ENCODE data around the gene CMTM2.
"Not testable (repeated sequence)": the region's sequence is repeated elsewhere in the genome, so short reads cannot be mapped to it uniquely, and the experiment has no call there.

The CMTM2 gene

GRCh38 chr16:66610111-66610820 lies 31.0 kb downstream of the CMTM2 start:
- DNase-seq = no peak

- DNase-seq = not testable (repeated sequence)
Observed at GRCh38 chr16:66611911-66612310, 32.6 kb downstream of the CMTM2 start.

DNA sequence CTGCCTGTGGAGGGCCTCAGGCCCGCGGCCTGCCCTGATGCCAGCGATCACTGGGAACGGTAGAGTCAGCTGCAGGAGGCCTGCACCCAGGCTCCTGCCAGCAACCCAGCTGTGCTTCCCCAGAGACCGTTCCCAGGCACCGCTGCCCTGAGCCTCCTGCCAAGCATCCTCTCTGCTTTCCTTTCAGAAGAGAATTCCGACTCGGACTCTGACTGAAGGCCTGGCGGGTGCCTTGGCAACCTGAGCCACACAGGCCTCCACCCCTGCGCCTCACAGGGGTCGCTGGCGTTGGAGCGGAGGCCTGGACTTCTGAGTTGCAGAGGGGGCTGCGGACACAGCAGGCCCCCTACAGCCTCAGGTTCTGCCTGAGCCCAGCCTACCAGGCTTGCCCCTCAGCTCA lies 33.2 kb downstream of the CMTM2 start:
- DNase-seq = no peak

DNA sequence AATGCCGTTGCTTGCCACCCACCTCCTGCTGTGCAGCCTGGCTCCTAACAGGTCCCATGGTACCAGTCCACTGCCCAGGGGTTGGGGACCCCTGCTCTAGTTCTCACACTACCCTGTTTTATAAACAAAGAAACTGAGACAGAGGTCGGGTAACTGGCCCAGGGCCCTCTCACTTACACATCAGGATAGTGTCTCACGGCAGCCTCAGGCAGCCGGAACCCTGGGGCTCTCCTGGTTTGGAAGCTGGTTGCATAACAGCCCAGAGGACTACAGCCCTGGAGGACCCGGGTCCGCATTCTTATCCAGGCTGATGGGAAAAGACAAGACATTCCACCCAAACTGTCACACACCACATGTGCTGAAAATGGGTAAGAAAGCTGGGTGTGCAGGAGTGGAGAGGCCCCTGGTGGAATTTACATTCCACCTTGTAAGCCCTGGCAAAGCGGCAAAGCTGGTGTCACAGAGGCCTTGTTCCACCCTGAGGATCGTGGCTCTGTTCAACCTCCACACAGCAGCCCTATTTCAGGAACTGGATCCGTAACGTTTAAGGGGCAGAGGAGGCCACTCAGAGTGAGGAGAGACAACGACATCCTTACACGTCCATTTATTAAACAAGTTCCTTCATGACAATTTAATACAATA lies 35.0 kb downstream of the CMTM2 start:
- no peak for DNase-seq

GRCh38 chr16:66616169-66616568 lies 36.9 kb downstream of the CMTM2 start:
- DNase-seq = no peak

DNA sequence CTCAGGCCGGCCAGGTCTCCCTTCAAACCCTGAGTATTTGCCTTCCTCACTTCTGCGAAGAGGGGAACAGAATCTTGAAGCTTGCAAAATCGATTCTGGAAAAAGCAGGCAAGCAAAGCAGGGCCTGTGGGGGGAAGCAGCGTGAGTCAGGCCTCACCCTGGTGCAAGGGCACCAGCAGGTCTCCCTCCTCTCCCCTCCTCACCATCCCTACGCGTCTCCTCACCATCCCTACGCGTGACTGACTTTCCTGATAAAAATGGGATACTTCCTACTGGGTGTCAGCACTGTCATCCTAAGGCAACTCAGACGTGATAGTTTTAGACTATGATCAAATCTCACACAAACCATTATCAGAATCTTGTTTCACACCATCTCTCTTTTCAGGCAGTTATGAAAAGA lies 37.3 kb downstream of the CMTM2 start:
- DNase-seq = no peak

DNA sequence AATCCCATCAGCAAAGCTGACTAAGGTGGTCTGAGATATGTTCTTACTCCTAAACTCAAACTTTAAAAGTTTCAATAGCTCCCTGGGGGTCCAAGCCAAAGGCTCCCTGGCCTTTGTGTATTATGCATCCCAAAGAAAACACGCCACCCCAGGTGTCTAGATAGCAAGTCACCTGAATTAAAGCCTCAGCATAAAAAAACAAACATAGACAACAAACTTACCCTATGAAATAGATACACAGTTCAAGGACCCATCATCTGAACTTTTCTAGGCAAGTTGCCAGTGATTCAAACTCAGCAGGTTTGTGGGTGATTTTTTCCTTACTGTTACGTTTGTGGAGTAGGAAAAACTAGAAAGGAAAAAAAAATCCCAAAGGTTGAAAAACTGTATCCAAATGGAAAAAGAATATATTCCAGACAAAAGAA lies 37.8 kb downstream of the CMTM2 start:
- DNase-seq = no peak

GRCh38 chr16:66617728-66618127 lies 38.5 kb downstream of the CMTM2 start:
- DNase-seq = no peak

GRCh38 chr16:66618588-66619375 lies 39.5 kb downstream of the CMTM2 start:
- no peak for DNase-seq

DNA sequence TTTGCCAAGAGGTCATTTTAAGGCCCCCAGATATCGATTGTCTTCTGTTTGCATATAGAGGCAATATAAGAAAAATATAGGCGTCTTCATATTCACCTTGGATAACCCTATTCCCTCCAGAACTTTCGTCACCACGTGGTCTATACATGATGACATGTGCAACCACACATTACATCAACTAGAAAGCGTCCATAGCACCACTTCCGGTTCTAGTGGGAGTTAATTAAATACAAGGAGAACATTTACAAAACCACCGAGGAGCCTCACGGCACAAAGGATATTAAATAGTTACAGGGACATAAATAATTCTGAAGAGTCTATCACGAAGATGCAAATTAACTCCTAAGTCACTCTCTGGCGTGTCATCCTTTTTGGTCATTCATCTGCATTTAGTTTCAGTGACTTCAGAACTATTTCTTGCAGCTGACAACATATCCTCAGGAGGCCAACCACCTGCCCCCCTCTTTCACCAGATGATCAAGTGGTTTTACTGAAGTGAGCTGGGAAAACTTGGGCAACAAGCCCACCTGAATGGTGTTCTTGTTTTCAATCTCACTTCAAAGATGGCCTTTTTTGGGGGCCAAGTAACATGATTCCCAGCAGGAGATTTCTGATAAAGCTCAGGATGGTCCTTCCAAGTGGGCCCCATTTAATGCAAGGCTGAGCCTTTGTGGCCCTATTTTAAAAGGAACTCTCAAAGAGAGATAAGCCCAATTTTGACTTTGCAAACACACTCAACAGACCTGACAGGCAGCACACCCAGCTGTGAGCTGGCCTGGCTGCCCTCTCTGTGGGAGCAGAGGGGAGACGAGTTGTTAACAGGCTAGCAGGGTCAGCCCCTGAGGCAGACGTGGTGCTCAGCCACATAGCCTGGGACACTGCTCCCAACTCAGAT lies 40.5 kb downstream of the CMTM2 start:
- no peak for DNase-seq

DNA sequence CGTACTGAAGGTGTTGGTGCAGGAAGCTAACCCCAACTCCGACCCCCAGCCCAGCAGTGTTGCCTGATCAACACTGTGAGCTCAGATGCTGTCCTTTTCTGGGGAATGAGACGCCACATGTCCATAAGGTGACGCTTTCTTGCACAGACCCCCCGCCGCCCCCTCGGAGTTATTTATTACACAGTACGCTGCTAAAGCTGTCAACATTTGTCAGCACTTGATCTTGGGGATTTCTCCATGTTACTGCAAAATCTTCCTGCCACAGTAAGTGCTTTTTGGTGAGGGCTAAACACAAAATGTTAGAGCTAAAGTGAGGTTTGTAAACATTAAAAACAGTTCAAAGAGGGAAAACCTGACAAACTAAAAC lies 41.1 kb downstream of the CMTM2 start:
- no peak for DNase-seq

GRCh38 chr16:66621973-66622372 lies 42.7 kb downstream of the CMTM2 start:
- DNase-seq = no peak

DNA sequence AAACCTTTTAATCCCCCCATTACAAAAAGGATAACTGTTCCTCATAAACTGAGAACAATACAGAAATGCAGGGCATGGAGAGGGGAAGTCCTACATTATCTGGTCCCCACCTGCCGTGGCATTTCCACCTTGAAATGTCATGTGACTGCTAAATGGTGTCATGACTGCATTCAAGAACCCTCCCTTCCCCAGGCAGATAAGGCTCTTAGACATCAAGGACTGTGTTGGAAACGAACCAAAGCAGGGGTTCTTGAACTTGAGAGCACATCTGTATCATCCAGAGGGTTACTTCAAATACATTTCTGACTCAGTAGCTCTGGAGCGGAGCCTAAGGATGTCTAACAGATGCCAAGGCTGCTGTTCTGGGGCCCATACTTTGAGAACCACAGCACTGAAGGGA lies 43.6 kb downstream of the CMTM2 start:
- no peak for DNase-seq

- no peak for DNase-seq
Observed at GRCh38 chr16:66623755-66624154, 44.5 kb downstream of the CMTM2 start.

- DNase-seq = not testable (repeated sequence)
Observed at GRCh38 chr16:66627611-66628378, 48.5 kb downstream of the CMTM2 start.

DNA sequence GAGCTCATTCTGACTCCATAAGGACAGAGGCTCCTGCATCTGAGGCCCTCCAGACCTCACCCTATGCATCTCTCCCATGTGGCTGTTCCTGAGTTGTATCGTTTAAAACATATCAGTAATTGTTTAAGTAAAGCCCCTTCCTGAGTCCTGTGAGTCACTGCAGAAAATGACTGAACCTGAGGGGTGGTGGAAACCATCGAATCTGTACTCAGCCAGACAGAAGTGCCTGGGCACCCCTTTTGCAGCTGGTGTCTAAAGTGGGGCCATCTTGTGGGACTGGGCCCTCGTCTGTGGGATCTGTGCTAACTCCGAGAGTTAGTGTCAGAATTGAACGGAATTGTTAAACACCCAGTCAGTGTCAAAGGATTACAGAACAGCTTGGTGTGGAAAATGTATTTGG lies 50.6 kb downstream of the CMTM2 start:
- DNase-seq = no peak

GRCh38 chr16:66630561-66631260 lies 51.4 kb downstream of the CMTM2 start:
- not testable (repeated sequence) for DNase-seq

DNA sequence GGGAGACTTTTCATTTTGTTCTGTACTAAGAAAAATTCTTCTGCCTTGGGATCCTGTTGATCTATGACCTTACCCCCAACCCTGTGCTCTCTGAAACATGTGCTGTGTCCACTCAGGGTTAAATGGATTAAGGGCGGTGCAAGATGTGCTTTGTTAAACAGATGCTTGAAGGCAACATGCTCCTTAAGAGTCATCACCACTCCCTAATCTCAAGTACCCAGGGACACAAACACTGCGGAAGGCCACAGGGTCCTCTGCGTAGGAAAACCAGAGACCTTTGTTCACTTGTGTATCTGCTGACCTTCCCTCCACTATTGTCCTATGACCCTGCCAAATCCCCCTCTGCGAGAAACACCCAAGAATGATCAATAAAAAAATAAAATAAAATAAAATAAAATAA lies 52.3 kb downstream of the CMTM2 start:
- not testable (repeated sequence) for DNase-seq

DNA sequence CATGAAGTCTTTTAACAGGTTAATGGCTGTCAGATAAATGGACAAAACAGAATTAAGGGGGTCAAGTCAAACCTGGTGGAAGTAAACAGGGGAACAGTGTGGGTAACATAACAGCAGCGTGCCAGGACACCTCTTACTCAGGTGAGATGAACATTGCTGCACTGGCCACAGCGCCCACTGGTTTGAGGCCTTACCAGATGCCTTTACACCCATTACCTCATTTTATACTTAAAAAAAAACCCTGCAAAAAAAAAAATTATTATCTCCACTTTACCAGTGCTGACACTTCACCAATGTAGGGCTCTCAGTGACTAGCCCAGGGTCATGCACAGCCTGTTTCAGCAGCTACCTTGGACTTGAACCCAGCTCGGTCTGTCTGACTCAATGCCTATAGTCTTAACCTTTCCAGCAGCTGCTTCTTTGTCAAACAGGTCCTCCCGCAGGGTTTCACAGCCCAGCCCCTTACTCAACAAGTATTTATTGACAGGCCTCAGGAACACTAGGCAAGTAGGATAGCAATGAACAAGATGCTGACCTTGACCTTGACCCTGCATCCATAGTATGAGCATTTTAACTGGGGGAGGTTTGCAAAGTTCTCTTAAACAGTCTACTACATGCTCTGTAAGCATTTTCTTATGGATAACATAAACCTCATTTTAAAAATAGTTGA lies 55.4 kb downstream of the CMTM2 start:
- no peak for DNase-seq

GRCh38 chr16:66635406-66635805 lies 56.1 kb downstream of the CMTM2 start:
- DNase-seq = no peak

DNA sequence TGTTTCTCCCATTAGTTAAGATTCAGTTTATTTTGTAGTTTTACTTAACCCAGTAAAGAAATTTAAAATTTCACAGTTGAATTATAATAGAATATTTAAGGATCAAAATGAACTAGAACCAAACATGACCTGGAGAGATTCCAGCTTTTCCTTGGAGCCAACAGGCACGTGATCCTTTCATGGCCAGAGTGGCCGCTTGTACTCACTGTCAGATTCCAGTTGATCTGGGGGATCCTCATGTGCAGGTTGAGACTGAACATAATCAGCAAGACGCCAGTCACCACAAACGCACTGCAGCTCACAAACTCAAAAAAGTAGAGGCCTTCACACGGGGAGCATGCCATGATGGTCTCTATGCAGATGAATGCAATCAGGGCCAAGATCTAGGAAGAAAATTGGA lies 56.9 kb downstream of the CMTM2 start:
- DNase-seq = no peak

All from NCI-H2081 (cell line).